NCI-H82 treated with DMSO at 0.1 percent for 48 hours (cell line): ENCODE data around the gene L3MBTL4.

Experiments
- DNase-seq: peaks from one replicate; lab custom pipeline; 2025; ENCODE audit not compliant: unreplicated experiment; lab: John Stamatoyannopoulos, UW

L3MBTL4 gene

GRCh38 chr18:5998166-5998881 is 416.4 kb downstream of the L3MBTL4 start:
- DNase-seq = no peak

- no peak for DNase-seq
These were observed 417.4 kb downstream of the L3MBTL4 start for GRCh38 chr18:5997361-5997760.

DNA sequence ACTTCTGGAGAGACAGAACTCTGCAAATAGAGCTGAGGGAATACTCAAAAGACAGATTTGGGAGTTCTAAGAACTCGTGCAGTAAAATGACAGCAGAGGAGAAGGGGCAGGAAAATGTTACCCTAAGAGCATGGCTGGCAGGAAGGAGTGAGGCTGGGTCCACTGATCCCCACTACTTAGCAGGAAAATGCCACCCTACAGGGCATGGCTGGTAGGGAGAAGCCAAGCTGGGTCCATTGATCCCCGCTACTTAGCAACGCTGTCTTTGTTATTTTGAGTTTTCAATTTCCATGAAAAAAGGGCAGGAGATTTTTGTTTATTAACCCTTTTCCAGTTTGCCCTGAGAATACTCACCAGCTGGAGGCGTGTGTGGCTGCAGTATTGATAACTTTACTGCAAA is 419.1 kb downstream of the L3MBTL4 start:
- no peak for DNase-seq

- DNase-seq = no peak
These were observed 420.8 kb downstream of the L3MBTL4 start for GRCh38 chr18:5993938-5994337.

- DNase-seq = no peak
These were observed 422.3 kb downstream of the L3MBTL4 start for GRCh38 chr18:5992381-5992780.

DNA sequence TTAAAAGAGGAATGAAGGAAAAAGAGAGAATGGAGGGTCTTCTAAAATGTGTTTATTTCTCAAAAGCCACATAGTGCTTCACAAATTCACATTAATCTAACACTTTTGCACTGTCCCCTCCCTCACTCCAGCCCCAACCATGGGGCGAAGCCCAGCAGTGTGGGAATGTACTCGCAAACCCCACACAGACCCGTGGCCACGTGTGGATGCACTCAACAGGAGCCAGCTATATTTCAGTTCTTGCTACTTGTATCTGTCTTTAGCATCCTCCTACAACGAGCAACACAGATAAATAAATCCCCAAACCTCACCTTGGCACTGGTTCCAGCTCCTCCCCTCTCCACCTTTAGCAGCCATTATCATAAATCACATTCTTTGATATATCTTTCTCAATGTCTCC is 427.5 kb downstream of the L3MBTL4 start:
- DNase-seq = no peak

DNA sequence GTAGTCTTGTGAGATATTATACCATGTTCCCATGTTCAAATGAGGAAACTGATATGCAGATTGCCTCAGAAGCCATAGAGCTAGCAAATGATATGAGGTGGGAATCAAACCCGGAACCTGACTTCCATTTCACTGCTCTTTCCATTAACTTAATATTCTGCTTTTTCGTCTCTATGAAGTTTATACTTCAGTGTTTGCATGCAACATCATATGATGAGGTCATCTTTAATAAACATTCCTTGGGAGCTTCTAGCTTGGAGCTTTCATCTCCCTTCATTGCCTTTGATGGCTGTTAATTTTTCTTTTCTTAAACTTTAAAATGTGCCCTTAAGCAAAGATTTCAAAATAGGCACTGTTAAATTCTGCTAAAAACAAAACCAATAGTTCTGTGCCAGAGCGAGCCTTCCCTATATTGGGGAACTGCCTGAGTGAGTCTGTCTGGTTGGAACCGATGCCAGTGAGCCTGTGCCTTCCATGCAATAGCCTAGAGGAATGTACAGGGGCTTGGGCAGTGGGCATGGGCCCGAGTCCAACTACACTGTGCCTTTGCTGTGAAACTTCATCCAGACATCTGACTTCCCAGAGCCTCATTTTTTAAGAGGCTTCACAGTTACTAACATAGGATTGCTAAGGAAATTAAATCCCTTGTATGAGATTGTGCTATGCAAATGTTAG is 428.3 kb downstream of the L3MBTL4 start:
- DNase-seq = no peak

- DNase-seq = no peak
These were observed 430.5 kb downstream of the L3MBTL4 start for GRCh38 chr18:5984245-5984644.

- no peak for DNase-seq
These were observed 431.2 kb downstream of the L3MBTL4 start for GRCh38 chr18:5983488-5983887.

GRCh38 chr18:5982332-5982731 is 432.4 kb downstream of the L3MBTL4 start:
- no peak for DNase-seq

GRCh38 chr18:5980721-5981120 is 434.0 kb downstream of the L3MBTL4 start:
- no peak for DNase-seq

DNA sequence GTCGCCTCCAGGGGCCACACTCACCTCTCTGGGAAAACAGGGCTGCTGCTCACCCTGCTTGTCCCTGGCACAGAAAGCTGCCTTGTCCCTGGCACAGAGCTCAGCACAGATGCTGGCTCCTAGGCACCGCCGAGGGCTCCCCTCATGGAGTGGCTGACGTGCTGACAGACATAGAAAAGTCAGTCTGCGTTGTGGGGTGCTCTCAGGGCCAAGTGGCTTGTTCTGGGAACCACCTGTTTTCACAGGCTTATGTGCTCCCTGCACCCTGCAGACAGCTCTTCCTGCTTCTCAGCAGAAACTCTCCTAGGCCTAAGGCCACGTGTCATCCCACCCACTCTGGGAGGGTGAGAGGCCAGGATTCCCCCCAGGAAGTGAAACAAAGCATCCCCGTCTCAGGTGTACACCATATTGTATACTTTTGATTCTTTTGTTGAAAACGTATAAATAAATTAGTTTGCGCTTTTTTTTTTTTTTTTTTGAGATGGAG is 434.7 kb downstream of the L3MBTL4 start:
- DNase-seq = no peak

- DNase-seq = no peak
These were observed 435.4 kb downstream of the L3MBTL4 start for GRCh38 chr18:5979176-5979888.

DNA sequence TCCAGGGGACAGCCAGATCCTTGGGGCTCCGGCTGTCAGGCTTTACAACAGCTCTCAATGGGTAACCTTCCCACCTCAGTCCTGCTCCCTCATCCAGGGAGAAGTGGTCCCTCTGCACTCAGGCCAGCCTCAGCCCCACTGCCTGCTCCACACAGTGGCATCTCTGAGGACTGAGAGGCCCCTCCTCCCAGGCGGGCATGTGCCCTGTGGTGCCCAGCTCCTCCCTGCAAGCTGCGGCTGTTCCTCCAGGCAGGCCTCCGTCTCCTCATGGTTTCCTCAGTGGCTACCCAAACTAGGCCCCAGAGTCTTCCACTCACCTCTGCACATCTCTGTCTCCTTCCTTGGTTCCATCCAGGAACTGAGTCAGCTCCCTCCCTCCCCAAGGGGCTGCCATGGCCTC is 437.7 kb downstream of the L3MBTL4 start:
- no peak for DNase-seq

- no peak for DNase-seq
These were observed 439.4 kb downstream of the L3MBTL4 start for GRCh38 chr18:5975111-5976002.

- no peak for DNase-seq
These were observed 440.0 kb downstream of the L3MBTL4 start for GRCh38 chr18:5974696-5975095.

DNA sequence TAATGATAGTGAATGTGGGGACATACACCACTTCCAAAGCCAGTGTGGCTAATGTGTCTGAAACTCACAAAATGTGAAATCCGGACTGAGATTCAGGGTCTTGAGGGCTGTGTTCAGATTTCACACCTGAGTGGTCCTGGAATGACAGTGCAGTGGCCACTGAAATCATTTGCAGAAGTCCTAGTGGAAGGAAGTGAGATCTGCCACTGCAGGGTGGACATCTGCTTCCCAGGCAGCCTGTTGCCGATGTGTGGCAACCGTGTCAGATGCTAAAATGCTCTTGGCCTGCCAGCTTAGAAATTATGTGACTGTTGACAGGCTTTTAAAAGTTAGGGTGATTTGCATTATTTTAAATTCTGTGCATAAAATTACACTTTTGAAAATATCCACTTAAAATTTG is 441.6 kb downstream of the L3MBTL4 start:
- DNase-seq = no peak

- DNase-seq = no peak
These were observed 442.4 kb downstream of the L3MBTL4 start for GRCh38 chr18:5972298-5972697.

GRCh38 chr18:5969989-5970403 is 444.7 kb downstream of the L3MBTL4 start:
- no peak for DNase-seq

GRCh38 chr18:5969355-5969988 is 445.2 kb downstream of the L3MBTL4 start:
- no peak for DNase-seq
